Activated T-cell treated with anti-CD3 and anti-CD28 coated beads for 48 hours (primary cell): Measurements from ENCODE around the gene MIER2.

Experiments used
- DNase-seq: peaks from one replicate; pipeline ENCODE4 v3.0.0-alpha.2; 2020; ENCODE audit warnings: low read depth

The MIER2 gene

DNA sequence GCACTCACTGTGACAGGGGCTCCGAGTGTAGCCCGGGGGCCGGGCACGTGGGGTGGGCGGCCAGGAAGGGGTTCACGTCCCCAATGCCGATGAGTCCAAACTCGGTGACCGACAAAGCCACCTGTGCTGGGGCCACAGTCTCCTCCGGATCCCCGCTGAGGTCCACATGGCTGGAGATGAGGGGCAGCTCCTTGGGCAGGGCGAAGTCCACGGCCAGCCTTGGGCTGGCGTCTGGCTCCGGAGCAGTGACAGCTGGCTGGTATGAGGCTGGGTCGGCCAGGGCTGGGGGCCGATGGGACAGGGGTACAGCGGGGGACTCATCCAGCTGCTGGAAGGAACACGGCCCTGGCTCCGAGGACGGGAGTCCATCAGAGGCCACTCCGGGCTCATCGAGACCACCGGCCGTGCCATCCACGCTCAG lies 37.5 kb downstream of the MIER2 start:
- no peak for DNase-seq

DNA sequence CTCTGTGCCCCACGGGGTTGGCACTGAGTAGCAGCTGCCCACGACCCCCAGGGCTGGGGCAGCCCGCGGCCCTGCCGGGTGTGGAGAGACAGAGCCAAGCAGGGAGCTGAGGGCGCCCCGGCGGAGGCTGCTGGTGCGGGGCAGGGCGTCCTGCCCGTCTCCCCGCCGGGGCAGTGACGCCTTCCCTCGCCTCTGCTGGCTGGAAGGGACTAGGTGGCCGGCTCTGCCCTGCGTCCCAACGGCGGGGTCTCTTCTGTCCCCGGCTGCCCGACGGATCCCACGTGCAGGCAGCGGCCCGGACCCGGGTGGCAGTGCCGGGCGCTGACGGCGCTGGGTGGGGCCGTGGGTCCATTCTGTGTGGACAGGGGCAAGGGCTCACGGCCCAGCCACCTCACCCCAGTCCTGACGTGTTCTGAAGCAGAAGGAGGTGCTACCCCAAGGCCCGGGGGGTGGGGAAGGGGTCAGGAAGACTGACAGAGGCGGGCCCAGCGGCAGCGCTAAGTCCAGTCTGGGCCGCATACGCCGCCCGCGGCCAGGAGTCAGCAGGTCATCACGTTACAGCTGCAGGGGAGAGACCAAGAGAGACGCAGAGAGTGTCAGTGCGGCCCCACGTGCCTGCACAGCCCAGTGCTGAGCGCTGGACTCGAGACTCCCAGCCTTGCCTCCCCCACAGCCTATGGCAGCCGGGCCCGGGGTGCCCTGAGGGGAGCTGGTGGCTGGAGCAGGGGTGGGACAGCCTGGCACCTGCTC lies 38.3 kb downstream of the MIER2 start:
- DNase-seq: no peak

DNA sequence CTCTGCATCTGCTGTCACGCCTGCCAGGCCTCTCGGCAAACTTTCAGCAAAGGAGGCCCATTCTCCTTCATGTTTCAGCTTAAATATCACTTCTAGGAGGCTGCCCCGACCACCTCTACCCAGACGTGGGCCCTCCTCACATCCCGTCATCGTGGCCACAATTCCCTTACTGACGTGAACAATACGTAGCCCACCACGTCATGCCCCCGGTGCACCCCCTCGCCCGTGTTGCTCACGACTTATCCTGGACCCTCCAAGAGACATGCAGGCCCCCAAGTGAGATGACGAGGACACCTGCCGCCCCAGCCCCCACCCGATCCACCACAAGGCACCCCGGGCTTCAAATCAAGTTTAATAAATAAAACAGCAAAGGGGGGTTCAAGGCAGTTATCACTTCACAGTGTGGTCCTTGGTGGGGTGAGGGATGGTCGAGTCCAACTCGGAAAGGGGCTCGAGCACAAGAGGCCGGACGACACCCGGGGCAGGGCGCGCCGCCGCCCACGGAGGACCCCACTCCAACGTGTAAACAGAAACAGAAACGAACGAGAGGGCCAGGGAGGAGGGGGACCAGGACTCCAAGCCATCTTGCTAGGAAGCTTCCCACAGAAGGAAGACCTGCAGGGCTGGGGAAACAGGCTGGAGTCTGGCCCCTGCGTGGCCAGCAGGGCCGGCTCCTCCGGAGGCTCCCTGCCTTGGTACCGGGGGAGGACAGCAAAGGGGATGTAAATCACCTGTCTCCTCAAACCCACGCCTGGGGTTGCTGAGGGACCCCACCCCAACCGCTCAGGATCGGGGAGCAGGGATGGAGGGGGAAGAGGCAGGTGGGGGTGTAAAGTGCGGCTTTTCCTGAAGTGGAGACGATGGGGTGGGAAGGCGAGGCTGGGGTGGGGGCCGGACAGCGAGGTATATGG lies 39.1 kb downstream of the MIER2 start:
- no peak for DNase-seq

DNA sequence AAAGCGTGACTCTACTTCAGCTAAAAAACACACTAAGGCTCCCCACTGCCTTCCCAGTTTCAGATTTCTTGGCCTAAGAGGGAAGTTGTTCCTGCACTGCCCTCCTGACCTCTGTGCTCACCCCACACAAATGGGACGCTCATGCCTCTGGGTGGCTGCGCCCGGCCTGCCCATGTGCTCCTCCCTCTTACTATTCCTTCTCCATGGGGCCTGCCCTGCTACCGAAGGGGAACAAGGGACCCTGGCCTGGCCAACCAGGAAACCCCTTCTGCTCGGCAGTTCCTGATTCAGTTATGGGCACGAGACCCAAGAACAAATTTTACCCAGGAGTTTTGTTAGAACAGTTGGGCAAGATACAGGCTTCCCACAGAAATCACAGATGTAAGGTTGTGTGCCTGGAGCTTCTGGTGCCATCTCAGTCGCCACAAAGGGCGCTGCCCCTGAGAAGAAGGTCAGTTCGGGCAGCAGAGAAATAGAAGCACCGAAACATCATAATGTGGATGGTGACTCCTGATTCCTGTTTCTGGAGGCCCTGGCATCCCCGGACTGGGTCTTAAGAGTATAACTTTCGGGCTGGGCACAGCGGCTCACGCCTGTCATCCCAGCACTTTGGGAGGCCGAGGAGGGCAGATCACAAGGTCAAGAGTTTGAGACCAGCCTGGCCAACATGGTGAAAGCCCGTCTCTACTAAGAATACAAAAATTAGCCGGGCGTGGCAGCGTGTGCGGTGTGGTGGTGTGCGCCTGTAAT lies 47.9 kb downstream of the MIER2 start:
- DNase-seq: no peak

DNA sequence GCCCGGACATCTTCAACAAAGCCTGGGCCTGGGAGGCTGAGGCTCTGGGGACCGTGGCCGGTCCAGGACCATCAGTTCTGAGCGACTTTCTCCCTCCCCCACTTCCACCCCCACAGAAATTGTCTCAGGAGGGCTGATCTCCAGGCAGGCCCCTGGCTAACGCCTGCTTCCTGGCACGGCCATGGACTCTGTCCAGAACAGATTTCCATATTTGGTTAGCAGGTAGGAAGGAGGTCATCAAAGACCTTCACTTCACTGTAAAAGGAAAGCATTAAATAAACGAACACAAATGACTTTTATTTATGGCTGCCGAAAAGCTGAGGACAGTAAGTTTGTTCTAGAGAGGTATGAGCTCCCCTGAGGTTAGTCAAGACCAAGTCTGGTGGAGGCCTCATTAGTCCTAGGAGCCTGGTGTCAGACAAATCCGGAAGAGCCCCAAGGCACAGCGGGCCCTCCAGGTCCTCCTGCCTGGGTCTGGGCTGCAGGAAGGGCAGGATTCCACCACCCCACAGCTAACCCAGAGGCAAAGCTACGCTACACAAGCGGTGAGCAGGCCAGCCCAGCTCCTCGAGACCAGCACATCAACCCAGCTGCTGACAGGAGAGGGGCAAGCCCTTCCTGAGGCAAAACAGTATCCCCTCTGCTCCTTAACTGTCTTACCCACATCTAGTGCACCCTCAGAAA lies 48.8 kb downstream of the MIER2 start:
- DNase-seq: no peak

DNA sequence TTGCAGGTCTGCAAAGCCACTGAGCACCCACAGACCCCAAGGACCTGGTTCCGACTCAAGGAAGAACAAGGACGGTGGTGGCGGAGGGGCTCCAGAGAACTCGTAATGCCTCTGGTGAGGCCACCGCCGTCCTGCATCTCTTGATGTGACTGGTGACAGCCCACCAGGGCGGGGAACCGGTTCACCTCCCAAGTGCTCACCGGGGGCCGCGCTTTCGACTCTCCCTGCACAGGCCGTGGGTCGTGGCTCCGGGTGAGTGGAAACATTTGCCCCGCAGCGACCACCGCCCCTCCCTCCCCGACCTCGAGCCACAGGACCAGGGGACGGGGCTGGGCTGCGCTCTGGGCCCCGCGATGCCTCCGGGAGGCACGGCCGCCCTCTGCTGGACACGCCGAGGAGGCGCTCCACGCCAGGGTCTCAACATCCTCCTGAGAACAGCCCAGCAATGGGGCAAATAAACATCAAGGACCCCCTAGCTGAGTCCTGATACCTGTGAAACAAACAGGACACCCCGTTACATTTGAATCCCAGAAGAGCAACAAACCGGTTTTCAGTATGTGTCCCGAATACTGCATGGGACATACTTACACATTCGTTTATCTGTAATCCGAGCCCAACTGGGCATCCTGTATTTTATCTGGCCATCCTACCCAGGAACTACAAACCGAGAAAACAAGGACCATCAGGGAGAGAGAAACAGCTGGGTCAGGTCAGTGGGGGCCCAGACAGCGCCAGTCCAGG lies 49.5 kb downstream of the MIER2 start:
- peak; percentile 52 for DNase-seq

DNA sequence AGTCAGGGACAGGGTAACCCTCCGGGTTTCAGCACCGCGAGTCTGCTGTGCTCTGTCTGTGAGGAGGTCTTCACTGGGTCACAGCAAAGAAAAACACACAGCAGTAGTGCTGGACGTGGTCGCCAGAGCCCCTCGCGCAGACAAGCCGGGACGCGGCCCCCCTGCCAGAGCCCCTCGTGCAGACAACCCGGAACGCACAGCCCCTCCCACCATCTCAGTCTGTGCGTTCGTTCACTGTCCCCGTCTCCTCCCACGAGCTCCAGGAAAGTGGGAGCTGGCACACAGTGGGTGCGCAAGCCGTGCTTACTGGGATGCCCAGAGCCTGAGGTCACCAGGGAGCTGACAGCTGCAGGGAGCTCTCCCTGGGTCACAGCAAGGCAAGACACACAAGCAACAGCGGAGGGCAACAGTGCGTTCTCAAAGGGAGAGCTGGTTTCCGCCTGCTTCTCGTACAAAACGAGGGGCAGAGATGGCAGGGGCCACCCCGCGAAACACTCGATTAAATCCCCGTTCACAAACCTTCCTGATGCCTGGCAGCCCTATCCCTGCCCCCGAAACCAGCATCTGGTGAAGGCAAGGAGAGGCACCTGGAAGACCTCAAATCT lies 50.2 kb downstream of the MIER2 start:
- DNase-seq: no peak

DNA sequence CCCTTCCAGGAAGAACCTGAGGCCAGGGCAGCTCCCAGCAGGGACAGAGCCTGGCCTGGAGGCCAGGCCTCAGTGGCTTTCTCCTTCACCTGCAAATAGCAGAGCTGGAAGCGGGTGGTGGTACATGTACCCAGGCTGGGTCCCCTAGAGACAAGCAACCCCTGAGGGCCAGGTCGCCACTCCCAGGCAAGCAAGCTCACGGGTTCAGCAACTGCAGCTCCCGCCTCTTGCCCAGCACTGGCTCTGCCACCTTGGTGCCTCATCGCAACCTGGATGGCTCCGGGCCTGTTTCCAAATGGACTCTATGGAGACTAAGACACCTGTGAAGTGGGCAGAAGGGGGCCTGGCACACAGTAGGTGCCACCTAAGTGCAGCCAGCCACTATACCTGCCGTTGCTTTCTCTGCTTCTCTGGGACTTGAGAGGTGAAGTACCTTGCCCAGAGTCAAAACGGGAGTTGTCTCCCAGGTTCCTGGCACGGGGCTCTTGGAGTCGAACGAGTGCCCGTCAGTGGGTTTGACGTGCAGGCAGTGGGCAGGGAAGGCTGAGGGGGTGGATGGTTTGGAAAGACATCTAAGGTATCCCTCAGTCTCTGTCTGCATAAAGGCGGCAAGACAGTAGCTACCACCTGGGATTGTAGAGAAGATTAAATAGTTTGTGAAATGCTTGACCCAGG lies 51.0 kb downstream of the MIER2 start:
- DNase-seq: no peak

DNA sequence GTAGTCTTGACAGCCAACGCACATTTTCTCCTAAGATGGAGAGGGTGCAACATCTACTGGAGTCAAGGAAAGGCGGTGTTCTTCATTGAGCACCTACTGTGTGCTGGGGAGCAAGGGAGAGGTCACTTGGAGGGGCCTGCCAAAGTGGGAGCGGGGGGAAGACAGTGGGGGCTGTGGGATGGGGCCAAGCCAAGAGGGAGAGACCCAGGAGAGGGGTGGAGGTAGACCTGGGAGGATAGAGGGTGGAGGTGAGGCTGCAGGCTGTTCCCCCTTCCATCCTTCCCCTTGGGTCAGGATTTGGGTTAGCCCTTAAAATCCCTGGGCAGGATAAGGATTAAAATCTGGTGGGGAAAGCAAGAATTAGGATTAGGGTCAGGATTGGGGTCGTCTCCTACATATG lies 51.6 kb downstream of the MIER2 start:
- DNase-seq: no peak

DNA sequence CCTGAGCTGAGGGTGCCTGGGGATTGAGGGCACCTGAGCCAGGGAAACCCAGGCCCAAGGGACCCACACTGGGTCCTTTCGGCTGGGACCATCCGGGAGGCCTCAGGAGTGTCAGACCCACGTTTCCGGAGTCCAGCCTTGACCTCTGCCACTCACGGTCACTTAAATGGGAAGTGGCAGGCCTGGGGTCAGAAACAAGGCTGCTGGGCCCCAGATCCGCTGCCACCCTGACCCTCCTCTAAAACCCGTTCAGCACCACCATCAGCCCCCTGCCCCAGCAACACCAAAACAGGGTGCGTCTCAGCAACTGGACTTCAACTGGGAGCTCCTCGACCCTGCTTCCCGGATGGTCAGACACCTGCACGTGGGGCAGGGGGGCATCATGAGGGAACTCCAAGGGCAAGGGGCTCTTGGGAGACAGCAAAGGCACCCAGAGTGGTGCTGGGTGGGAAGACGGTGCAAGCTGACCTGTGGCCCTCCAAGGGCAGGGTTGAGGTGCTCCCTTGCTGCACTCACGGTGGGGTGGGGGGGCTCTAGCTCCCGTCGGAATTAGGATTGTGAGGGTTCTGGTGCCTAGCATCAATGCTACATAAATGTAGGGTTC lies 52.2 kb downstream of the MIER2 start:
- DNase-seq: no peak

DNA sequence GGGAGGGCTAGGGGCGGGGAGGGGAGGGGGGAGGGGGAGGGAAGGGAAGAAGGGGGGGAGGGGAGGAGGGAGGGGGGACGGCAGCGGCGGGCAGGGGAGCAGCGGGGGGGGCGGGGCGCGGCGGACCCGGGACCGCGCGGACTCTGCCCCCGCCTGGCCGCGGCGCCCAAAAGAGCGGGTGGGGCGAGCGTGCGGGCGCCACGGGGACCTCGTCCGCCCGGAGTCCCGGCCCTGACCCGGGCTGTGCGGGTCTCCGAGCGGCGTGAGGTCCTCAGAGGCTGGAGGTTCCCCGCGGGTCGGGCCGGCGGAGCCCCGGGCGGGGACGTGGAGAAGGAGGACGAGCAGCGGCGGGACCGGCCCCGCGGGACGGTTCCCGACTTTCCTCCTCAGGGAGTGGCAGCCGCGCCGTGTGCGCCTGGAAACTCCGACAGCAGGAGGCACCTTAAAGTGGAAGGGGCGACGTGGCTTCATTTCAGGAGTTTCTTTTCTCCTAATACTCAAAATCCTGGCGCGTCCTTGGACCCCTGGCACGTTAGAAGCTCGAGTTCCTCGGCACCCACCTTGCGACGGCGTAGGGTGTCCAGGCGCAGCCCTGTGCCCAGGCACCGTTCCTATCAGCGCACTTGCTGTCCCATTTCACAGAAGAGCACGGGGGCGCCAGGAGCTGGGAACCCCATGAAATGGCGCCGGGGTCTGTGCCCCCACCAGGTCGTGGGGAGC lies 52.9 kb downstream of the MIER2 start:
- no peak for DNase-seq

DNA sequence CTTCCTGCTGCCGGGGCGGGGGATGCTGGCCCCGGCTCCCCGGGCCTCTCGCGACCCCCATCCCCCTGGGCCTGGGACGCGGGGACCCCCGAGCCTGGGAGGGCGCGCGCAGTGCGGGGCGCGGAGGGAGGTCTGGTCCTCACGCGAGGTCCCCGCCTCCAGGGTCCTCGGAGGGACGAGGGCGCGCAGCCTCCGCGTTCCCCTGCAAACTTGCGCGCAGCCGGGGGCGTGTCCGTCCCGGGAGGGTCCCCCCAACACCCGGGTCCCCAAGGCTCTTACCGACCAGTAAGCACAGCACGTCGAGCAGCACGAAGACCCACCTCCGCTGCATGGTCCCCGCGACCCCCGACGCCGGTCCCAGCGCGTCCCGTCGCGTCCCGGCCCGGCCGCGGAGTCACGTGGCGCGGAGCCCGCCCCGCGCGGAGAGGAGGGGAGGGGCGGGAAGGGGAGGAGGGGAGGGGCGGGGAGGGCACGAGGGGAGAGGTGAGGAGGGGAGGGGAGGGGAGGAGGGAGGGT lies 53.5 kb downstream of the MIER2 start, which contains the start of gene PLPP2:
Gene PLPP2, minus strand, starts transcription at position 398 of the 516 bp plus-strand sequence. Its CDS starts 67 bp downstream, at position 331.
- no peak for DNase-seq

DNA sequence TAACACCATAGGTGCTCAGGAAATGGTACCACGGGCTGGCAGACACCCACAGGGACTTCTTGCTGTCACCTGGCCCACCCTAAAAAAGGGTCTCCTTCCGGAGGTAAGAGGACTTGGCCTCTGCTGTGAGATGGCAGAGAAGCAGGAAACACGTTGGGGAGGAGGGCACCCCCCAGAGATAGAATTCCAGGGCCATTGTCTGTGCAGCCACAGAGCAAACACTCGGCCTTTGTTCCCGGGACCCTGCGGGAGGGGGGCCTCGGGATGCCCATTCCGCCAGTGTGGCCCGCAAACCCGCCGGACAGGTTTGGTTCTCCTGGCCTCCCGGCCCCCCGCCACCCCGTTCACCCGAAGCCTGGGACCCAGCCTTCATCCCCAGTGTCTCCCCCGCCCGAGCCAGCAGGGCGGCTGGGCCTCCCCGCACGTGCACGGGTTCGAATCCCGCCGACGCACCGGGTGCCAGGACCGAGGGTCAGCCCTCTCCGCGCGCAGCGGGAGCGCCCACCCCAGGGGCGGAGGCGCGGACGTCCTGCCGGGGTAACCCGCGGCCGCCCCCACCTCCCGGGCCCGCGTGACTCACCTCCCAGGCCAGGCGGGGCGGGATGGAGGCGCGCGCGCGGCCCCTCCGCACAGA lies 54.1 kb downstream of the MIER2 start:
- DNase-seq: peak; percentile 22

DNA sequence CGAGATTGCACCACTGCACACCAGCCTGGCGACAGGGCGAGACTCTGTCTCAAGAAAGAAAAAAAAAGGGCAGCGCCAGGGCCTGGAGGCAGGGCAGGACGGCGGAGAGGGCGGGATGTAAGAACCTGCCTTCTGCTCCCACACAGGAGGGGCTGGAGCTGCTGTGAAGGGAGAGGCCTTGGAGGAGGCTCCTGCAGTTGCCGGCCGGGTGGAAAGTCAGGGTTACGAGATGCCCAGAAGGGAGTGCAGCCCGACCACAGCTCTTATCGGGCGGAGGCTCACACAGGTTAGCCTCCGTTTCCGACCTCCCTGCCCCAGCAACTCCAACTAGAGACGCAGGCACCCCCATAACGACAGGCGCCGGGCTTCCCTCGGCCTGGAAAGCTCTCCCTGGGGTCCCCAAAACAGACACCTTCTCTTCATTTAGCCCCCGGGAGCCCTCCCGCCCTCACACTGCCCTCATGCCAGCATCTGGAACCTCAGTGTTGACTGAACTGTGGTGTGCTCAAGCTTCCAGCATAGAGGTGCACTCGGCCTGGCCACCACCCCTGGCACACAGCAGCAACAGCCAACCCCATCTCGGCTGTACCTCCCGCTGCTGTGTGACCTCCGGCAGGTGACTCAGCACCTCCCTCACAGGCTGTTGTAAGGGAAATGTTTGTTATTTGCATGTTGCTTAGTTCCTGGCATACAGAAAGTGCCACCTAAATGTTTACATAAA lies 54.8 kb downstream of the MIER2 start:
- peak; percentile 14 for DNase-seq

DNA sequence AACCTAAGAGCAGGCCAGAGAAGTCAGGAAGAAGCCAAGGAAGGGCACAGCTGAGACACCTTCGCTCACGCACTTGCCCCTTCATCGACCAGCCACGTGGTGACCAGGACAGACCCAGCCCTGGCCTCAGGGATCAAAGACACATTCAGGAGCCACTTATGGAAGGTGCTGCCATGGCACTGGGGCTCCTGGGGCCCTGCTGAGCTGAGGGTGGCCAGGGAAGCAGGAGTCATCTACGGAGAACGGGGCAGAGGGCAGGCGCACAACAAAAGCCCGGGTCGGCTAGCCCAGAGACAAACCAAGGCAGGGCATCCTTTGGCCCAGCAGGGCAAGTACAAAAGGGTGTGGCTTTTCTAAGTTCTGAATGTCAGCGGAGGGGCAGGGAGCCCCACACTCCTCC lies 55.7 kb downstream of the MIER2 start:
- DNase-seq: no peak

DNA sequence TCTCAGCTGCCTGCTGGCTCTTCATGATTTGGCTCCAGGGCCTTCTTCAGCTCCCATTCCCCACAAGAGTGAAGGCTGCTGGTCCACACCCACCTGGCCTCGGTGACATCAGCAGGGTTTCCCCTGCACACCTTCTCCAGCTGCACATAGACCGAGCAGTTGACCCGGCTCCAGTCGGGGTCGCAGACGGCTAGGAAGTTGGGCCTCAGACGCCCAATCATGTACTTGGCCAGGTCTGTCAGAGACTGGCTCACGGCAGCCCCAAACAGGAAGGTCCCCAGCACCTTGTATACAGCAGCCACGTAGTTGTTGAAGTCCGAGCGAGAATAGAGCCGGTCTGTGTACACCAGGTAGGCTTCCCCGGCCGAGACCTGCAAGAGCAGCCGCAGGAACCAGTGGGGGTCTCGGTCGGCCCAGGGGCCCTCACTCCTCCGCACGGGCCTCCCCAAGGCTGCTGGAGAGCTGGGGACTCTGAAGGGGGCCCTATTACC lies 57.2 kb downstream of the MIER2 start:
- DNase-seq: no peak

DNA sequence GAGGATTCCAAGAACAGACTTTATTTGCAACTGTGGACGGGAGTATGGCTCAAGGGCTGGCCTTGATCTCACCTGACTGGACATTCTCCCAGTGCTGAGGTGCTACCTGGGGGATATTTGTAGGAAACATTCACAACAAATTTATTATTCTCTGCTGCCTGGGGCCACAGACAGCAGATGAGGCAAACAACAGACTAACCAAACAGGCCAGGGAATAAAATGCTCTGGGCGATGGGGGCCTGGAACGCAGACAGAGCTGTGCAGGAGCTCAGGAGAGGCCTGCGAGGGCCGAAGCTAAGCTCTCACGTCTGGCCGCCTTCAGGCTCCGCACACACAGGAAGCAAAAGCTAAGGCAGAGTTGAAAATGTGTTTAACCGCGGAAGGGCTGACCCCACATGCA lies 61.2 kb downstream of the MIER2 start:
- DNase-seq: no peak
